Glomerular visceral epithelial cell (primary cell): ENCODE data around the gene PRG3.

Experiments
- DNase-seq: peaks from one replicate; pipeline ENCODE4 v3.0.0-alpha.2; 2016; ENCODE audit errors: extremely low spot score

The PRG3 gene

DNA sequence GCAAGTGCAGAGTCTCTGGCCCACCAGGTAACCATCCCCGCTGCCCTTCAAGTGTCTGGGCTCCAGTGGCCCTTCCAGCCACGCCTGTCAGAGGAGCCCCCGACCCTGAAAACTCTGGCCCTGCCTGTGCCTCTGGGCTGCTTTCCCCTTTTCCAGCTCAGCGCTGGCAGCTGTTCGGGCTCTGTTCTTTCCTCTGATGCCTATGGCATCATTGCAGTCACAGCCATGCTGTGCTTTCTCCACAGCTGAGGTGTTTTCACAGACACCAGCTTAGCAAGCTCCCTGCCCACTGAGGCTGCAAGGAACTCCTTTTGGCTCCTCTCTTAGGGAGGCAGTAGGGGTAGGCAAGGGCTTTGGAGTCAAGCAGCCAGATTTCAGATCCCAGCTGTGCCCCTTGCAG lies 21.6 kb downstream of the PRG3 start:
- no peak for DNase-seq

- DNase-seq, result no peak
These were observed 22.0 kb downstream of the PRG3 start for GRCh38 chr11:57358991-57359390.

- DNase-seq, result no peak
These were observed 22.4 kb downstream of the PRG3 start for GRCh38 chr11:57358543-57358961.

- no peak for DNase-seq
These were observed 23.1 kb downstream of the PRG3 start for GRCh38 chr11:57357856-57358255.

GRCh38 chr11:57357310-57357709 lies 23.6 kb downstream of the PRG3 start:
- no peak for DNase-seq

GRCh38 chr11:57356268-57356667 lies 24.7 kb downstream of the PRG3 start:
- DNase-seq, result no peak

DNA sequence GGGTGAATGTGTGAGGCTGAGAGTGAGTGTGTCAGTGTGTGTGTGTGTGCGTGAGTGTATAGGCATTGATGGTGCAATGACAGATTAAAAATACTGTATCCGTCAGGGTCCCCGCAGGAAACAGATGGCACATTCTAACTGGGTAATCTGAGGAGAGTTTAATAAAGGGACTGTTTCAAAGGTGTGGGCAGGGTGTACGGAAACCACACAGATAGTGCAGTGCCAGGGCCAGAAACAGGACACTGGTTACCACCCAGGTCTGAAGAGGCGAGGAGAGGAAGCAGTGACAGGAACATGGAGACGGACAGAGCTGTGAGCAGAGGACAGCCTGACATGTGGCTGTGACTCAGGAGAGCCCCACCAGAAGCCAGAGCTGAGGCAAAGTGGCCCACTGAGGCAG lies 26.3 kb downstream of the PRG3 start:
- no peak for DNase-seq

GRCh38 chr11:57353852-57354251 lies 27.1 kb downstream of the PRG3 start:
- no peak for DNase-seq

DNA sequence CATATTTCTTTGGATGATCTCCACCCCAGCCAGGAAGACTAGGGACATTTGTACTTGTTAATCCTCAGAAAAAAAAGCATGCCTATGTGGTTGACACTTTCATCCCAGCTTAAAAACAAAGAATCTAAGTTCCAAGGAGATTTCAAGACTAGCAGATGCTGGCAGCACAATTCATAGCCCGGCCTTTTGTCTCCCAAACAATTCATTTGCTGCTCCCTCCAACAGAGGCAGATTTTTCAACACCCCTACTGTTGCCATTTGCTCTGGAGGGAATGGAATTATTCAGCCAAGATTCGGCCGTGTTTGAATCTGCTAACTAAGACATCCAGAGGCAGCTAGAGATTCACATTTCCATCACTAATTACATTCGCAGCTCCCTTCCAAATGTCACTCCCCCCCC lies 27.5 kb downstream of the PRG3 start:
- DNase-seq, result no peak

GRCh38 chr11:57353036-57353435 lies 27.9 kb downstream of the PRG3 start:
- DNase-seq, result no peak

DNA sequence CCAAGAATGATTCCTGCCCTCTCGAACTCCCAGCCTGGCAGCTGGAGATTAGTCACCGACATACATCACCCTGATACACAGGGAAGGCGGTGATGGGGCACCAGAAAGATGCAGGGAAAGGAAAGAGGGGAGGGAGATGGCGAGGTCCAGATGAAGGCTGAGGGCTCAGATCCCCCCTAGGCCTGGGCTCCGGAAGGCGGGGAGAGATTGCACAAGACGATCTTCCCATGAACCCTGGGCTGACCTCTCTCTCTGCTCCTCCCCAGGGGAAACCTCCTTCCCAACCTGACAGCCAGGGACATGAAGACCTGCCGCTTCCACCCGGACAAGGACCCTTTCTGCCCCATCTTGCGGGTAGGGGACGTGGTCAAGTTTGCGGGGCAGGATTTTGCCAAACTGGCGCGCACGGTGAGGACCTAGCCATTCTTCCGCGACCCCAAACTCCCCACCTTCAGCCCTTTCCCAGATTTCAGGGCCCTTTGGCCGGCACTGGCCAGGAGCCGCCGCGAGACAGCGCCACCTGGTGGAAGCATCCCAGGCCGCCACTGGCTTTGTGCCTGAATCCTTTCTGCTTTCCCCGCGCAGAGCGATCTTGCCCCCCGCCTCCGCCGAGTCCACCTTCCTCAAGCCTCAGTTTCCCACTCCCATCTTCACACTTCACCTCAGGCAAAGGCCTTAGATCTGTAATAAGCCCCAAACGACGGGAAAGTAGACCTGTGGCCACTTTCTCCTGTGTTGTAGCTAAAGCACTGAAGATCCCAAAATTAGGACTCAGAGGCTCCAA lies 31.3 kb downstream of the PRG3 start:
- peak; percentile 70 for DNase-seq

GRCh38 chr11:57348636-57349313 lies 32.2 kb downstream of the PRG3 start:
- DNase-seq, result peak; percentile 28

GRCh38 chr11:57348052-57348451 lies 32.9 kb downstream of the PRG3 start:
- no peak for DNase-seq

DNA sequence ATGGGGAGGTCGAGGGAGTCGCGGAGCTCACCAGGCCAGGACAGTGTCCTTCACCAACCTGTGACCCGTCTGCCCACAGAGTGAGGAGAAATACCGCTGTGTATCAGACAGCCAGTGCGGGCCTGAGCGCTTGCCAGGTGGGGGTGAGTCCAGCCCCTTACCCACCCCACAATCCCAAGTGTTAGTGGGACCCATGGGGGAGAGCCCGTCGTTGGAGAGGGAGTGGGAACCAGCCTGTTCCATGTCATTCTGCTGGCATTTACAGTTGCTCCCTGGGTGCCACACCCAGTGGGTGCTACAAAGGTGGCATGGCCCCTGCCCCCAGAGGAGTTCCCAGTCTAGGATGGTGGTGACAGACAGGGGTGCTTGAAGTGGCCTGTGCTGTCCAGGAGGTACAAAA lies 33.6 kb downstream of the PRG3 start:
- no peak for DNase-seq

DNA sequence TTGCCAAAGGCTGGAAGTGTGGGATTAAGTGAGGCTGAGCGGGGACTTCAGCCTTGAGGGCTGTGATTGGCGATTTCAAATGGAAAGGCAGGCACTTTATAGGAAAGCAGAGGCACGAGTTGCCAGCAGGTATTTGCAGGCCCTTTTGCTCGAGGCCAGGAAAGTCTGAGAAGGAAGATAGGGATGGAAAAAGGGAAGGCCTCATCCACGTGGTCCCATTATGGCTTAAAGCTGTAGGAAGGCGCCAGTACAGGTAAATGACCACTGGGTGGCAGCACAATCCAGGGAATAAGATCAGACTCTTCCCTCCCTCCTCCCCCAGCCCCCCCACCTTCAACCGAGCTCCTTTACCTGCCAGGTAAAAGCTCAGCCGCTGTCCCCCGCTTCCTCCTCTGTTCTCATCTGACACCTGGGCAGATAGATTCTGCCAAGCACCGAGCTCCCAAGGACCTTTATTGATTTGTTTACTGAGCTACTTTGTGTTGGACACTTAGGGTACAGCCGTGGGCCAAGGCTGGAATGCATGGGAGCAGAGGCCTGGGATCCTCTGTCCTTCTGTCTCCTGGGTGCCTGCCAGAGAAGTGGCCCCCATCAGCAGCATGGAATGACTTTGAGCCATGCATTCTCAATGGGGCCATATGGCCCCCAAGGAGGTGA lies 35.3 kb downstream of the PRG3 start:
- peak; percentile 66 for DNase-seq

DNA sequence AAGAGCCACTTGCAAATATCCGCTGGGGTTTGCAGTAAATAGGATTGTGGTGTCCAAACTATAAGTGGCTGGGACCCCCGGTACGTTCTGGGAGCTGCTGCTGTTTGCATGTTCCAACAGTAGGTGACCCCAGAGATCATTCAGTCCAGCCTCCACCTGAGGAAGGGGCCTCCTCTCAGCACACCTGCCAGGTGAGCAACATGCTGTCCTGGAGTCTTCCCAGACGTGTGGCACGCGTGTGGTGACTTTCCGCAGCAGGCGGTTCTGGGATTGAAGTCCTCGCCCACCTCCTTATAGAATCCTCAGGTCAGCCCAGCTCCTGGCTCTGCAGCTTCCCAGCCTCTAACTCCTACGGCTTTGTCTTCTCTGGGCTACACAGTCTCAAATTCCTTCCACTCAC lies 36.1 kb downstream of the PRG3 start:
- no peak for DNase-seq

- DNase-seq, result no peak
These were observed 37.1 kb downstream of the PRG3 start for GRCh38 chr11:57343825-57344224.

GRCh38 chr11:57342702-57343101 lies 38.2 kb downstream of the PRG3 start:
- DNase-seq, result no peak

DNA sequence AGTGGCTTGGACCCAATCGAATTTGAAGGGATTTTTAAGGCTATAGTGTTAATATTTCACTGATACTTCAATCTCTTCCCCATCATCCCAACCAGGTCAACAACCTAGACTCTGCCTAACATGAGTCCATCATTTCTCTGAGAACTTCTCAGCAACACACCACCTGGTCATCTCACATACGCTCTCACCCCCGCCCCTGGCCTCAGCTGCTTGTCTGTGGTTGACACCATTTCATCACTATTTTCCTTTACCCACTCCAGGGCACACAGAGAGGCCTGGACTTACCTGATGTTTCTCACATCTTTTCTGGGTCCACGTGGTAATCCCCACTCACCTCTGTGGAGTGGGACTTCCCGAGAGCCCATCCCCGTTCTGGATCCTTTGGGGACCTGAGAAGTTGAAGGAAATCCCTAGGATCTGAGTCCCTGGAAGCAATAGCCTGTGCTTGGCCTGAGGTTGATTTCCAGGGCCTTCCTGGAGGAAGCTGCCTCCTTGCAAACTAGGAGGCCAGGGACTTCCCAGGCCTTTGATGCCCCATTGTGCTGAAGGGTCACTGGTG lies 39.6 kb downstream of the PRG3 start:
- no peak for DNase-seq

- DNase-seq, result peak; percentile 4
These were observed 40.8 kb downstream of the PRG3 start for GRCh38 chr11:57340039-57340615.

GRCh38 chr11:57339328-57339727 lies 41.6 kb downstream of the PRG3 start:
- DNase-seq, result no peak

DNA sequence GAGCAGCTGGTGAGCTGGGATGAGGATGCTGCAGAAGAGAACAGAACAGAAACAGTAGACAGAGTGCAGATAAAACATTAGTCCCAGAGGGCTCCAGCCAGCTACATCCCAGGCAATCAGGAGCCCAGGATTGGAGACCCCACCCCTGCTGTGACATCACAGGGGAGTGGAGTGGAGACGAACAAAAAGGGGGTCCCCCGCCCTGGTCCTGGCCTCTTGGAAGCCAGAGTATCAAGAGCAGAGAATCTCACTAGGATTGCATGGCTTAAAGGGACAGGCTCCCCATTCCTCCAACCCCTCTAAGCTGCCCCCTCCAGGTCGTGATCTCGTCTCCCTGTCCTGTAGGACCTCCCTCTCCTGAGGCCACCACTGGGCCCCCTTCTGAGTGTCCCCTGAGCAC lies 42.8 kb downstream of the PRG3 start, which contains the start of gene P2RX3:
Gene P2RX3, plus strand, starts transcription at position 211 of the 400 bp plus-strand sequence. CDS start 199 bp downstream, outside the sequence.
- no peak for DNase-seq
